IMR-90 (cell line): ENCODE measurements around the gene CASP3. TPM values are rescaled to one million over a fixed set of nuclear protein-coding genes. Genes with fewer than 3 reads are reported as not detected.

Source experiments
- ATAC-seq: fragments of 200-7000 bp; cut with Tn5 transposase; 2 replicates; pipeline ENCODE4 v1.9.1; 2020; ENCODE audit warnings: low read depth, mild to moderate bottlenecking, moderate library complexity
- BruUV-seq: library from RNA; stranded (reverse); fragments of 400-500 nt; replicated peaks from 2 replicates; lab custom pipeline; 2021; lab: Mats Ljungman, UMichigan
- CTCF ChIA-PET: fragments of 300-600 bp; formaldehyde crosslinking; extraction: SDS; loops from one replicate; lab custom pipeline; 2021; ENCODE audit warnings: antibody characterized with exemption; lab: Yijun Ruan, JAX
- POLR2A ChIA-PET: fragments of 300-600 bp; sonication (Branson Sonifier 250); formaldehyde crosslinking; loops from one replicate; lab custom pipeline; 2022; ENCODE audit warnings: antibody characterized with exemption; ENCODE audit not compliant: unreplicated experiment; lab: Charles Lee
- DNase-seq: peaks from one replicate; pipeline ENCODE4 v3.0.0; 2013
- H2AFZ ChIP-seq: replicated peaks from 2 replicates; pipeline ENCODE3; 2013; ENCODE audit warnings: low read length, mild to moderate bottlenecking; ENCODE audit not compliant: poor library complexity
- H2AK5ac ChIP-seq: 2 replicates; pipeline ENCODE4 v1.6.1; 2013; ENCODE audit warnings: low read depth, low read length, inconsistent platforms
- H2AK9ac ChIP-seq: replicated peaks from 2 replicates; pipeline ENCODE3; 2013; ENCODE audit warnings: mild to moderate bottlenecking, low read depth, low read length, moderate library complexity; ENCODE audit not compliant: poor library complexity
- H2BK120ac ChIP-seq: 2 replicates; pipeline ENCODE4 v1.6.1; 2013; ENCODE audit warnings: low read depth, low read length, inconsistent platforms
- H2BK15ac ChIP-seq: 3 replicates; pipeline ENCODE4 v1.6.1; 2013; ENCODE audit warnings: low read depth, low read length, inconsistent platforms
- H2BK20ac ChIP-seq: 2 replicates; pipeline ENCODE4 v1.6.1; 2013; ENCODE audit warnings: low read depth, mild to moderate bottlenecking, inconsistent platforms, low read length, moderate library complexity
- H2BK5ac ChIP-seq: 2 replicates; pipeline ENCODE4 v1.6.1; 2013; ENCODE audit warnings: mild to moderate bottlenecking, low read depth, low read length, inconsistent platforms; ENCODE audit not compliant: poor library complexity, severe bottlenecking
- H3K14ac ChIP-seq: replicated peaks from 2 replicates; pipeline ENCODE4 v1.6.1; 2013; ENCODE audit warnings: low read depth, low read length, inconsistent platforms
- H3K18ac ChIP-seq: 2 replicates; pipeline ENCODE4 v1.6.1; 2013; ENCODE audit warnings: low read depth, low read length, control low read depth
- H3K23ac ChIP-seq: 2 replicates; pipeline ENCODE4 v1.6.1; 2013; ENCODE audit warnings: low read depth, low read length, inconsistent platforms
- H3K27ac ChIP-seq: 2 replicates; pipeline ENCODE4 v1.5.1; 2013; ENCODE audit warnings: mild to moderate bottlenecking, control low read depth, low read length; ENCODE audit not compliant: insufficient read depth
- H3K27me3 ChIP-seq: 2 replicates; pipeline ENCODE4 v1.6.1; 2013; ENCODE audit warnings: low read length; ENCODE audit not compliant: control insufficient read depth, insufficient read depth
- H3K36me3 ChIP-seq: 2 replicates; pipeline ENCODE4 v1.6.1; 2013; ENCODE audit warnings: low read length, mixed read lengths; ENCODE audit not compliant: control insufficient read depth, insufficient read depth
- H3K4ac ChIP-seq: 2 replicates; pipeline ENCODE4 v1.6.1; 2013; ENCODE audit warnings: low read depth, low read length, inconsistent platforms
- H3K4me1 ChIP-seq: 2 replicates; pipeline ENCODE4 v1.6.1; 2013; ENCODE audit warnings: low read length, mixed read lengths; ENCODE audit not compliant: control insufficient read depth, insufficient read depth
- H3K4me2 ChIP-seq: 2 replicates; pipeline ENCODE4 v1.6.1; 2013; ENCODE audit warnings: low read depth, mild to moderate bottlenecking, control low read depth, low read length, moderate library complexity
- H3K4me3 ChIP-seq: 2 replicates; pipeline ENCODE4 v1.5.1; 2013; ENCODE audit warnings: low read depth, mild to moderate bottlenecking, control low read depth, low read length, moderate library complexity; ENCODE audit not compliant: insufficient read depth
- H3K56ac ChIP-seq: 2 replicates; pipeline ENCODE4 v1.6.1; 2013; ENCODE audit warnings: low read length, inconsistent platforms; ENCODE audit not compliant: insufficient read depth; ENCODE audit errors: extremely low read depth
- H3K79me1 ChIP-seq, 2 experiments: 2 replicates each; pipeline ENCODE4 v1.6.1; 2013; ENCODE audit warnings: low read length in 2 of 2, inconsistent platforms in 1 of 2, low read depth in 1 of 2
- H3K9ac ChIP-seq: 2 replicates; pipeline ENCODE4 v1.6.1; 2013; ENCODE audit warnings: low read depth, low read length, control low read depth
- H3K9me1 ChIP-seq: 2 replicates; pipeline ENCODE4 v1.6.1; 2013; ENCODE audit warnings: low read length, inconsistent platforms; ENCODE audit not compliant: insufficient read depth
- H3K9me3 ChIP-seq: 2 replicates; pipeline ENCODE4 v1.6.1; 2013; ENCODE audit warnings: low read length; ENCODE audit not compliant: control insufficient read depth, insufficient read depth
- H4K20me1 ChIP-seq: 2 replicates; pipeline ENCODE4 v1.6.1; 2013; ENCODE audit warnings: low read length, inconsistent platforms; ENCODE audit not compliant: insufficient read depth
- H4K5ac ChIP-seq: 2 replicates; pipeline ENCODE4 v1.6.1; 2013; ENCODE audit warnings: mild to moderate bottlenecking, low read depth, low read length, control low read depth
- H4K8ac ChIP-seq, 2 experiments: 2 replicates each; pipeline ENCODE4 v1.6.1; 2013; ENCODE audit warnings: low read depth in 2 of 2, low read length in 2 of 2, control low read depth in 1 of 2, inconsistent platforms in 1 of 2
- H4K91ac ChIP-seq: 2 replicates; pipeline ENCODE4 v1.6.1; 2013; ENCODE audit warnings: low read depth, low read length, inconsistent platforms; ENCODE audit not compliant: insufficient read depth
- WGBS, 2 experiments: methylation state at CpG; one replicate each; pipeline versions ENCODE4 v1.1.5 to v1.1.7; 2013; ENCODE audit warnings: missing lambda C conversion rate in 2 of 2; ENCODE audit not compliant: insufficient read length in 1 of 2; ENCODE audit errors: extremely low coverage in 2 of 2; 5-methylcytosine and 5-hydroxymethylcytosine counted together
- dilution Hi-C: fragments of 300-500 bp; cut with HindIII; formaldehyde crosslinking; loops from one replicate; pipeline ENCODE4 v1.14.3; 2018; ENCODE audit warnings: low sequenced_read_pairs; ENCODE audit not compliant: unreplicated experiment
- in situ Hi-C: fragments of 300-500 bp; cut with MboI; formaldehyde crosslinking; loops from 3 replicates; pipeline ENCODE4 v1.14.3; 2019; ENCODE audit warnings: low sequenced_read_pairs, inconsistent platforms, mixed read lengths
- intact Hi-C: fragments of 100-400 bp; cut with micrococcal nuclease; formaldehyde crosslinking; loops from 2 replicates; pipeline ENCODE4 v1.10.0; 2022
- polyA plus RNA-seq, 3 experiments: library from polyadenylated mRNA; depleted of rRNA; stranded (reverse); fragments of >200 nt; gene quantifications; 2 replicates each; pipeline ENCODE4 v1.2.3, GENCODE V29; 2012; ENCODE audit warnings: low replicate concordance in 1 of 3
- total RNA-seq: library from RNA; depleted of rRNA; stranded (reverse); fragments of >200 nt; gene quantifications from 2 replicates; pipeline ENCODE4 v1.2.3, GENCODE V29; 2012
- TF ChIP-seq, protein P1 (sequence below): fragments of 150-350 bp; IDR thresholded peaks from 2 replicates; pipeline ENCODE4 v1.6.1; 2017; ENCODE audit warnings: mild to moderate bottlenecking, antibody characterized with exemption, low read length, low read depth

The CASP3 gene
- total and polyA plus RNA-seq, 2 of the 4 experiments (the other 2 are of a cell fraction): 26.7 to 27.4 TPM

DNA sequence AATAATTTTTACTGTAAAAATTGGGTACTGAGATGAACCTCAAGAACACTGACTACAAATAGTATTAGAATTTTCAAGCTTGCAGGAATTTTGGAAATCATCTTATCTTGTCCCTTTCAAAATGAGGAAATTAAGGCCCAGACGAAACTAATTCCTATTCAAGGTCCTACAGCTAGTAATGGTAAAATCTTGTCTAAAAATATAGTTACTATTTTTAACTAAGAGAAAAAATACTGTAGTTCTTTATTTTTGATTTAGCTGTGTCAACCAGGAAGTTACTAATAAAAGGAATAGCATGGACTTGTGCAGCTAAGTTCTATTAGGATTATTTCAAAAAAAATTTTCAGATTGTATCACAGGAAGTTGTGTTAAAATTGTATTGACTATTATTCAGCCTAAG lies 13.0 kb upstream of the CASP3 start:
- TF ChIP-seq, protein P1, sequence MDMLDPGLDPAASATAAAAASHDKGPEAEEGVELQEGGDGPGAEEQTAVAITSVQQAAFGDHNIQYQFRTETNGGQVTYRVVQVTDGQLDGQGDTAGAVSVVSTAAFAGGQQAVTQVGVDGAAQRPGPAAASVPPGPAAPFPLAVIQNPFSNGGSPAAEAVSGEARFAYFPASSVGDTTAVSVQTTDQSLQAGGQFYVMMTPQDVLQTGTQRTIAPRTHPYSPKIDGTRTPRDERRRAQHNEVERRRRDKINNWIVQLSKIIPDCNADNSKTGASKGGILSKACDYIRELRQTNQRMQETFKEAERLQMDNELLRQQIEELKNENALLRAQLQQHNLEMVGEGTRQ: no peak
- Histone ChIP-seq H3K36me3 (peaks cover 6% of the 10 kb centered on the region), H4K8ac (no peak overlapping the region), H4K20me1 (no peaks in the 10 kb centered on the region), H2BK20ac (no peak overlapping the region), H3K9me3 (no peaks in the 10 kb centered on the region), H2BK120ac (no peak overlapping the region), H2BK5ac (no peak overlapping the region), H3K14ac (no peak overlapping the region), H4K91ac (no peak overlapping the region), H3K79me1 (no peaks in the 10 kb centered on the region), H4K5ac (no peak overlapping the region), H3K56ac (no peak overlapping the region), H2AK5ac (no peak overlapping the region), H3K4me1 (no peaks in the 10 kb centered on the region), H3K27me3 (no peaks in the 10 kb centered on the region), H3K4me3 (no peak overlapping the region), H3K4me2 (no peak overlapping the region), H2AFZ (no peak overlapping the region), H3K9ac (no peak overlapping the region), H2AK9ac (no peak overlapping the region), H3K4ac (no peak overlapping the region), H2BK15ac (no peak overlapping the region), H3K9me1 (no peaks in the 10 kb centered on the region), H3K18ac (no peak overlapping the region), H3K23ac (no peak overlapping the region), H3K27ac (no peak overlapping the region)
- no TSS peak for BruUV-seq
- DNase-seq: no peak
- intact Hi-C loops: no loop called here
- in situ Hi-C loops: no loop called here
- no peak for ATAC-seq
- dilution Hi-C loops: no loop called here
- WGBS, 2 experiments: no CpG with 5 or more reads among the region's 1 CpG
- CTCF ChIA-PET: interaction anchor here (1.3 kb wide), 1 partner anchor 9 kb away, joined by 3 read pairs; no protein-coding TSS in a partner anchor
- POLR2A ChIA-PET: no interaction called here
